ENCODE measurements around the gene TRIM28.
"Not testable (repeated sequence)": the region's sequence is repeated elsewhere in the genome, so short reads cannot be mapped to it uniquely, and the experiment has no call there.

The TRIM28 gene

GRCh38 chr19:58561373-58562121, 17.7 kb downstream of the TRIM28 start:
- DNase-seq (ENCODE audit: low read depth in 2 of 2) = no peak

GRCh38 chr19:58562122-58563033, 18.5 kb downstream of the TRIM28 start:
- DNase-seq (ENCODE audit: low read depth in 2 of 2) = no peak

GRCh38 chr19:58563034-58563573, 19.2 kb downstream of the TRIM28 start:
- no peak for DNase-seq (ENCODE audit: low read depth in 2 of 2)

GRCh38 chr19:58563823-58564222, 20.0 kb downstream of the TRIM28 start:
- DNase-seq (ENCODE audit: low read depth in 2 of 2) = no peak

GRCh38 chr19:58566989-58567388, 23.1 kb downstream of the TRIM28 start:
- no peak for DNase-seq (ENCODE audit: low read depth in 2 of 2)

- no peak for DNase-seq (ENCODE audit: low read depth in 2 of 2)
Measured at GRCh38 chr19:58568453-58569130, 24.7 kb downstream of the TRIM28 start.

- no peak for DNase-seq (ENCODE audit: low read depth in 2 of 2)
Measured at GRCh38 chr19:58569191-58569942, 25.5 kb downstream of the TRIM28 start.

- no peak for DNase-seq (ENCODE audit: low read depth in 2 of 2)
Measured at GRCh38 chr19:58569943-58570670, 26.2 kb downstream of the TRIM28 start.

- DNase-seq (ENCODE audit: low read depth in 2 of 2) = no peak
Measured at GRCh38 chr19:58570770-58571574, 27.1 kb downstream of the TRIM28 start.

GRCh38 chr19:58571575-58571947, 27.7 kb downstream of the TRIM28 start:
- no peak for DNase-seq (ENCODE audit: low read depth in 2 of 2)

- no peak for DNase-seq (ENCODE audit: low read depth in 2 of 2)
Measured at GRCh38 chr19:58572026-58572817, 28.4 kb downstream of the TRIM28 start.

- DNase-seq (ENCODE audit: low read depth in 2 of 2) = peak; percentile 95 to 99
Measured at GRCh38 chr19:58572818-58573657, 29.2 kb downstream of the TRIM28 start, which contains the start of gene MZF1. Gene MZF1, minus strand, starts transcription at chr19:58573335. Its CDS starts 1,946 bp downstream, at chr19:58571389.

GRCh38 chr19:58573658-58574164, 29.8 kb downstream of the TRIM28 start:
- DNase-seq (ENCODE audit: low read depth in 2 of 2) = no peak

- peak; percentile 32 to 55 for DNase-seq (ENCODE audit: low read depth in 2 of 2)
Measured at GRCh38 chr19:58575183-58576041, 31.5 kb downstream of the TRIM28 start.

- not testable (repeated sequence) for DNase-seq (ENCODE audit: low read depth in 2 of 2)
Measured at GRCh38 chr19:58577581-58577980, 33.7 kb downstream of the TRIM28 start.

GRCh38 chr19:58578012-58578925, 34.4 kb downstream of the TRIM28 start:
- DNase-seq (ENCODE audit: low read depth in 2 of 2) = no peak

All from stimulated activated CD4-positive, alpha-beta T cell treated with anti-CD3 and anti-CD28 coated beads, Interleukin-1b, Interleukin-23, amount 100 ng/mL, for 1 hour (primary cell).